Loucy (cell line): Measurements from ENCODE around the gene CSNK2A2.

Source experiments
- EZH2phosphoT487 ChIP-seq: fragments of 200-600 bp; IDR thresholded peaks from 2 replicates; pipeline ENCODE4 v1.6.1; 2018; ENCODE audit warnings: antibody characterized with exemption, mild to moderate bottlenecking, moderate library complexity, borderline replicate concordance
- TF ChIP-seq, protein P1 (sequence below): fragments of 200-600 bp; sonication (generic); conservative IDR thresholded peaks from 2 replicates; pipeline ENCODE4 v1.5.1; 2014; ENCODE audit warnings: mild to moderate bottlenecking, antibody characterized with exemption, low read length

GRCh38 chr16:58128181-58128631 is 69.7 kb downstream of the CSNK2A2 start:
- TF ChIP-seq, protein P1, sequence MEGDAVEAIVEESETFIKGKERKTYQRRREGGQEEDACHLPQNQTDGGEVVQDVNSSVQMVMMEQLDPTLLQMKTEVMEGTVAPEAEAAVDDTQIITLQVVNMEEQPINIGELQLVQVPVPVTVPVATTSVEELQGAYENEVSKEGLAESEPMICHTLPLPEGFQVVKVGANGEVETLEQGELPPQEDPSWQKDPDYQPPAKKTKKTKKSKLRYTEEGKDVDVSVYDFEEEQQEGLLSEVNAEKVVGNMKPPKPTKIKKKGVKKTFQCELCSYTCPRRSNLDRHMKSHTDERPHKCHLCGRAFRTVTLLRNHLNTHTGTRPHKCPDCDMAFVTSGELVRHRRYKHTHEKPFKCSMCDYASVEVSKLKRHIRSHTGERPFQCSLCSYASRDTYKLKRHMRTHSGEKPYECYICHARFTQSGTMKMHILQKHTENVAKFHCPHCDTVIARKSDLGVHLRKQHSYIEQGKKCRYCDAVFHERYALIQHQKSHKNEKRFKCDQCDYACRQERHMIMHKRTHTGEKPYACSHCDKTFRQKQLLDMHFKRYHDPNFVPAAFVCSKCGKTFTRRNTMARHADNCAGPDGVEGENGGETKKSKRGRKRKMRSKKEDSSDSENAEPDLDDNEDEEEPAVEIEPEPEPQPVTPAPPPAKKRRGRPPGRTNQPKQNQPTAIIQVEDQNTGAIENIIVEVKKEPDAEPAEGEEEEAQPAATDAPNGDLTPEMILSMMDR = no peak
- TF ChIP-seq EZH2phosphoT487 = no peak
